ENCODE measurements around the gene CDH22.

The CDH22 gene

GRCh38 chr20:46133886-46134654 is 174.2 kb downstream of the CDH22 start:
- no peak for DNase-seq

- peak; percentile 68 for DNase-seq
These were observed 175.6 kb downstream of the CDH22 start for GRCh38 chr20:46132705-46133120.

DNA sequence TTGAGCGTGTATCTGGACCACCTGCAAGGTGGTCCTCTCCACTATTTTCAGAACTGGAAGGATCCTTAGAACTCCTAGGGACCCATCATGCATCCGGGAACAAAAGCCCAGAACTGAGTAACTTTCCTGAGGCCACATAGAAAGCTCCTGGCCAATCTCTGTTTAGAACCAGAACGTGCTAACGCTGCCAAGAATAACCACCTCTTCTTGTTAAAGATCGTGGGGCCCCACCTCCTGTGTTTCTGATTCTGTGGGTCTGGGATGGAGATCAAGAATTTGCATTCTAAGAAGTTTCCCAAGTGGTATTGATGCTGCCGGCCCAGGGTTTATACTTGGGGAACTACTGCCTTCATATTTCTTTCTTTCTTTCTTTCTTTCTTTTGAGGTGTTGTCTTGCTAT is 176.9 kb downstream of the CDH22 start:
- no peak for DNase-seq

DNA sequence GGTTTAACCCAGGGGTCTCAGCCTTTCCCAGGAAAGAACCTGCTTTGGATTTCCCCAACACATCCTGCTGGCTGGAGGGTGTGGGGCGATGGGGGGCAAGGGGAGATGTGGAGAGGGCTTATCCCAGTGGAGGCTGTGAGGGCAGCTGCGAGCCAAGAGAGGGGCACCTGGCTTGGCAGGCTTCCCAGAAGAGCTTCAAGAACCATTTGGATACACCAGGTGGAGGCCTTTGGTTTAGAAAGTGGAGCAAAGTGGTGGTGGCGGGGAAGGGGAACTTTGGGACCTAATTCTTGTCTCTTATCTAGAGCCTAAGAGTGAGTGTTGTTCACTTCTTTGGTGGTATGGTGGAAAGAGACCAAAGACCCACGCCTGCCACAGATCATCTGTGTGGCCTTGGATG is 177.8 kb downstream of the CDH22 start:
- DNase-seq = no peak

DNA sequence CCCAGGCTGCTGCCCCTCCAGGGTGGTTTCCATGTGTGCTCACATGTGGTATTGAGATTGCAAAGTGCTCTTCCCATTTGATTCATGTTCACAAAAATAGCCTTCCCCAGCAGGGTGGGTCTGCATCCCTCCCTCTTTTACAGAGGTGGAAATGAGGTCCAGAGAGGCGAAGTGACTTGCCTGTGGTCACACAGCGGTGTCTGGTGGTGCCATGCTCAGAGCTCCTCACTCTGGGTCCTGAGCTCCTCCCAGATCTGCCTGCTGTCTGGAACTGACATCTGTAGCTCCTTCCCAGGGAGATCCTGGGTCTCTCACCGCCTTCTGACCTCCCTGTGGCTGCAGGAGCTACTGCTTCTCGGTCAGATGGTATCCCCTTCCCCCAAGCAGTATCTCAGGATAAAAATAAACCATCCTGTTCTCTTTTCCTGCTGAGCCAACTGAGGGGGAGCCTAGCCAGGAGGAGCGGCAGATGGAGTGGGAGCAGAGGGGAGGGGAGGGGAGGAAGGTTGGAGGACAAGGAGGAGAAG is 178.3 kb downstream of the CDH22 start:
- no peak for DNase-seq

GRCh38 chr20:46128310-46129151 is 179.8 kb downstream of the CDH22 start:
- no peak for DNase-seq

GRCh38 chr20:46127396-46128010 is 180.8 kb downstream of the CDH22 start:
- no peak for DNase-seq

DNA sequence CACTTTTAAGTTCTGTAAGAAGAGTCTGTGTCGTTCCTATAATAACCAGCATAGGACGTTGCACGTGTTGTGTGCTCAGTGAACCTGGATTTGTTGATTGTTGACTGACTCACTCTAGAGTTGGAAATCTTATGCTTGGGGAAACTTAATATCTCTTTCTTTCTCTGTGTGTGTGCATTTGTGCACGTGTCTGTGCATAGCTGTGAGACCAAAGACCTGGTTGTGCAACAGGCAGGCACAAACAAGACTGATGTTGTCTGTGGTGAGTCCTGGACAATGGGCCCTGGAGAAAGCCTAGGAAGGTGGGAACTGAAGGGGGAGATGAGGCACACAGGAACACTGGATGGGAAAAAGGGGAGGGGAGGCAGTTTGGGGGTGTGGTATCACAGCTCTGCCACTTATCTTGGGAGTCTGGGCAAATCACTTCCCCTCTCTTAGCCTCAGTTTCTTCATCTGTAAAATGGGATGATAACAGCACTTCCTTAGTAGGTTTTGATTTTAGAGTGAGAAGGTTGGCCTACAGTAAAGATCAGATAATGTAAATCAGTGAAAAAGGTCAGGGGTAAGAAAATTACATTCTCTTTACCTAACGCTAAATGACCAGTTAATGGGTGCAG is 181.8 kb downstream of the CDH22 start:
- DNase-seq = no peak
